Neural cell (in vitro differentiated cells): ENCODE results near the gene HS3ST2. TPM values are rescaled to one million over a fixed set of nuclear protein-coding genes. Genes with fewer than 3 reads are reported as not detected.

Experiments
- H2AFZ ChIP-seq: fragments of 200-600, 300-800 bp; sonication (generic), shearing (Covaris generic); 2 replicates; pipeline ENCODE4 v1.6.0; 2014; ENCODE audit warnings: low read depth, mild to moderate bottlenecking, antibody characterized with exemption, low read length, moderate library complexity
- H3F3A ChIP-seq: fragments of 200-600 bp; shearing (Covaris generic); 2 replicates; pipeline ENCODE4 v1.6.1; 2016; ENCODE audit warnings: mild to moderate bottlenecking, moderate library complexity, mixed read lengths, antibody characterized with exemption, low read length; ENCODE audit not compliant: insufficient read depth, poor library complexity, severe bottlenecking
- H3K27ac ChIP-seq: fragments of 200-600, 300-800 bp; sonication (generic), shearing (Covaris generic); 2 replicates; pipeline ENCODE4 v1.5.1; 2014; ENCODE audit warnings: mild to moderate bottlenecking, low read length, moderate library complexity
- H3K27me3 ChIP-seq: fragments of 300-800, 200-600 bp; sonication (generic), shearing (Covaris generic); 2 replicates; pipeline ENCODE4 v1.6.0; 2014; ENCODE audit warnings: mild to moderate bottlenecking, low read depth, low read length, moderate library complexity; ENCODE audit not compliant: insufficient read depth
- H3K36me3 ChIP-seq: fragments of 300-800, 200-600 bp; sonication (generic), shearing (Covaris generic); 2 replicates; pipeline ENCODE4 v1.5.1; 2014; ENCODE audit warnings: mild to moderate bottlenecking, antibody characterized with exemption, low read length, moderate library complexity; ENCODE audit not compliant: insufficient read depth
- H3K4me2 ChIP-seq: fragments of 300-800, 200-600 bp; sonication (generic), shearing (Covaris generic); 2 replicates; pipeline ENCODE4 v1.6.0; 2014; ENCODE audit warnings: mild to moderate bottlenecking, low read length
- H3K4me3 ChIP-seq: fragments of 300-800, 200-600 bp; sonication (generic), shearing (Covaris generic); 2 replicates; pipeline ENCODE4 v1.5.1; 2014; ENCODE audit warnings: mild to moderate bottlenecking, low read length, moderate library complexity
- H3K79me2 ChIP-seq: fragments of 200-600 bp; shearing (Covaris generic); replicated peaks from 2 replicates; pipeline ENCODE4 v1.6.0; 2014; ENCODE audit warnings: mild to moderate bottlenecking, low read length, moderate library complexity; ENCODE audit not compliant: insufficient read depth
- H3K9ac ChIP-seq: fragments of 300-800, 200-600 bp; sonication (generic), shearing (Covaris generic); 2 replicates; pipeline ENCODE4 v1.6.1; 2016; ENCODE audit warnings: mild to moderate bottlenecking, low read length, mixed read lengths
- H3K9me2 ChIP-seq: fragments of 200-600 bp; shearing (Covaris generic); 2 replicates; pipeline ENCODE4 v1.6.1; 2016; ENCODE audit warnings: mild to moderate bottlenecking, low read length, mixed read lengths; ENCODE audit not compliant: insufficient read depth
- H3K9me3 ChIP-seq: fragments of 200-600, 300-800 bp; sonication (generic), shearing (Covaris generic); 2 replicates; pipeline ENCODE4 v1.6.1; 2016; ENCODE audit warnings: mild to moderate bottlenecking, mixed run types, low read length, moderate library complexity, mixed read lengths
- H4K20me1 ChIP-seq: fragments of 200-600 bp; shearing (Covaris generic); 2 replicates; pipeline ENCODE4 v1.6.1; 2016; ENCODE audit warnings: mild to moderate bottlenecking, mixed run types; ENCODE audit not compliant: insufficient read depth
- EP300 ChIP-seq: fragments of 450-650 bp; conservative IDR thresholded peaks from 2 replicates; pipeline ENCODE4 v1.6.1; 2014; ENCODE audit warnings: antibody characterized with exemption, mild to moderate bottlenecking, moderate library complexity; ENCODE audit not compliant: poor library complexity, severe bottlenecking
- EZH2 ChIP-seq: fragments of 200-600, 300-800 bp; shearing (Covaris generic), sonication (generic); IDR thresholded peaks from 2 replicates; pipeline ENCODE4 v1.6.1; 2014; ENCODE audit warnings: antibody characterized with exemption, low read length, borderline replicate concordance, mild to moderate bottlenecking; ENCODE audit not compliant: insufficient read depth, poor library complexity, severe bottlenecking
- MXI1 ChIP-seq: fragments of 450-650 bp; conservative IDR thresholded peaks from 2 replicates; pipeline ENCODE4 v1.6.1; 2014; ENCODE audit warnings: antibody characterized with exemption, mild to moderate bottlenecking; ENCODE audit not compliant: poor library complexity, severe bottlenecking
- POLR2AphosphoS5 ChIP-seq: IDR thresholded peaks from 2 replicates; pipeline ENCODE4 v1.6.1; 2012
- RAD21 ChIP-seq: fragments of 450-650 bp; conservative IDR thresholded peaks from 2 replicates; pipeline ENCODE4 v1.6.1; 2014; ENCODE audit warnings: antibody characterized with exemption, mild to moderate bottlenecking, moderate library complexity
- SMC3 ChIP-seq: fragments of 450-650 bp; conservative IDR thresholded peaks from 2 replicates; pipeline ENCODE4 v1.6.1; 2014; ENCODE audit warnings: antibody characterized with exemption, mild to moderate bottlenecking, moderate library complexity; ENCODE audit not compliant: poor library complexity
- TAF1 ChIP-seq: IDR thresholded peaks from 2 replicates; pipeline ENCODE4 v1.6.1; 2012; ENCODE audit warnings: low read depth
- polyA plus RNA-seq: library from polyadenylated mRNA; depleted of rRNA; stranded (reverse); fragments of >200 nt; gene quantifications from 2 replicates; pipeline ENCODE4 v1.2.3, GENCODE V29; 2014
- TF ChIP-seq, protein P1 (sequence below): IDR thresholded peaks from 2 replicates; pipeline ENCODE4 v1.6.1; 2012; ENCODE audit warnings: borderline replicate concordance
- TF ChIP-seq, protein P2 (sequence below): fragments of 450-650 bp; IDR thresholded peaks from 2 replicates; pipeline ENCODE4 v1.5.1; 2014; ENCODE audit warnings: antibody characterized with exemption, mild to moderate bottlenecking, moderate library complexity; ENCODE audit not compliant: poor library complexity, severe bottlenecking

The HS3ST2 gene
- polyA plus RNA-seq, 1 donor from 2014 or later, result 3.0 TPM

DNA sequence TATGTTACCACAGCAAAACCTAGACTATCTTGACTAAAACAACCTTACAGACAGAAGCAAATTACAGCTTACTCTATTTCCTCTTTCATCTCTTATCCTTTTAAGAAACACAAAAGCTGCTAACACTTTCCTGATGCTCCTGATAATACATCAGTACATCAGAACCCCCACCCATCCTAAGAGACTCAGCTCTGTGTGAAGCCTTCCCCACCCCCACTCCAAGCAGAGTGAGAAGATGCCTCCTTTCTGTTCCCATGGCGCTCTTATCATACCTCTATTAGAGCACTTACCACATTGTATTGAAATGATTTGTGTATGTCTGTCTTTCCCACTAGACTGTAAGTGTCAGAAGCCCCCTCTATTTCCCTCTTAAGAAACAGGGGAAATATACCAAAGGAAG is 42.4 kb upstream of the HS3ST2 start:
- Histone ChIP-seq H3K9ac (no peak overlapping the region), H3K27ac (peak overlapping the region; percentile 53), H4K20me1 (no peaks in the 10 kb centered on the region), H3K4me3 (no peak overlapping the region), H3K4me2 (no peak overlapping the region), H3K36me3 (no peaks in the 10 kb centered on the region), H2AFZ (no peak overlapping the region), H3K9me2 (no peaks in the 10 kb centered on the region), H3K27me3 (no peaks in the 10 kb centered on the region), H3K79me2 (no peaks in the 10 kb centered on the region), H3K9me3 (no peaks in the 10 kb centered on the region), H3F3A (no peaks in the 10 kb centered on the region)
- no peak for TF ChIP-seq MXI1
- no peak for TF ChIP-seq SMC3
- peak; percentile 39 for TF ChIP-seq POLR2AphosphoS5
- TF ChIP-seq, protein P1, sequence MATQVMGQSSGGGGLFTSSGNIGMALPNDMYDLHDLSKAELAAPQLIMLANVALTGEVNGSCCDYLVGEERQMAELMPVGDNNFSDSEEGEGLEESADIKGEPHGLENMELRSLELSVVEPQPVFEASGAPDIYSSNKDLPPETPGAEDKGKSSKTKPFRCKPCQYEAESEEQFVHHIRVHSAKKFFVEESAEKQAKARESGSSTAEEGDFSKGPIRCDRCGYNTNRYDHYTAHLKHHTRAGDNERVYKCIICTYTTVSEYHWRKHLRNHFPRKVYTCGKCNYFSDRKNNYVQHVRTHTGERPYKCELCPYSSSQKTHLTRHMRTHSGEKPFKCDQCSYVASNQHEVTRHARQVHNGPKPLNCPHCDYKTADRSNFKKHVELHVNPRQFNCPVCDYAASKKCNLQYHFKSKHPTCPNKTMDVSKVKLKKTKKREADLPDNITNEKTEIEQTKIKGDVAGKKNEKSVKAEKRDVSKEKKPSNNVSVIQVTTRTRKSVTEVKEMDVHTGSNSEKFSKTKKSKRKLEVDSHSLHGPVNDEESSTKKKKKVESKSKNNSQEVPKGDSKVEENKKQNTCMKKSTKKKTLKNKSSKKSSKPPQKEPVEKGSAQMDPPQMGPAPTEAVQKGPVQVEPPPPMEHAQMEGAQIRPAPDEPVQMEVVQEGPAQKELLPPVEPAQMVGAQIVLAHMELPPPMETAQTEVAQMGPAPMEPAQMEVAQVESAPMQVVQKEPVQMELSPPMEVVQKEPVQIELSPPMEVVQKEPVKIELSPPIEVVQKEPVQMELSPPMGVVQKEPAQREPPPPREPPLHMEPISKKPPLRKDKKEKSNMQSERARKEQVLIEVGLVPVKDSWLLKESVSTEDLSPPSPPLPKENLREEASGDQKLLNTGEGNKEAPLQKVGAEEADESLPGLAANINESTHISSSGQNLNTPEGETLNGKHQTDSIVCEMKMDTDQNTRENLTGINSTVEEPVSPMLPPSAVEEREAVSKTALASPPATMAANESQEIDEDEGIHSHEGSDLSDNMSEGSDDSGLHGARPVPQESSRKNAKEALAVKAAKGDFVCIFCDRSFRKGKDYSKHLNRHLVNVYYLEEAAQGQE, result no peak
- no peak for TF ChIP-seq RAD21
- TF ChIP-seq EP300, result peak; percentile 31
- no peak for TF ChIP-seq TAF1
- TF ChIP-seq, protein P2, sequence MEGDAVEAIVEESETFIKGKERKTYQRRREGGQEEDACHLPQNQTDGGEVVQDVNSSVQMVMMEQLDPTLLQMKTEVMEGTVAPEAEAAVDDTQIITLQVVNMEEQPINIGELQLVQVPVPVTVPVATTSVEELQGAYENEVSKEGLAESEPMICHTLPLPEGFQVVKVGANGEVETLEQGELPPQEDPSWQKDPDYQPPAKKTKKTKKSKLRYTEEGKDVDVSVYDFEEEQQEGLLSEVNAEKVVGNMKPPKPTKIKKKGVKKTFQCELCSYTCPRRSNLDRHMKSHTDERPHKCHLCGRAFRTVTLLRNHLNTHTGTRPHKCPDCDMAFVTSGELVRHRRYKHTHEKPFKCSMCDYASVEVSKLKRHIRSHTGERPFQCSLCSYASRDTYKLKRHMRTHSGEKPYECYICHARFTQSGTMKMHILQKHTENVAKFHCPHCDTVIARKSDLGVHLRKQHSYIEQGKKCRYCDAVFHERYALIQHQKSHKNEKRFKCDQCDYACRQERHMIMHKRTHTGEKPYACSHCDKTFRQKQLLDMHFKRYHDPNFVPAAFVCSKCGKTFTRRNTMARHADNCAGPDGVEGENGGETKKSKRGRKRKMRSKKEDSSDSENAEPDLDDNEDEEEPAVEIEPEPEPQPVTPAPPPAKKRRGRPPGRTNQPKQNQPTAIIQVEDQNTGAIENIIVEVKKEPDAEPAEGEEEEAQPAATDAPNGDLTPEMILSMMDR, result no peak
- TF ChIP-seq EZH2, result no peak

DNA sequence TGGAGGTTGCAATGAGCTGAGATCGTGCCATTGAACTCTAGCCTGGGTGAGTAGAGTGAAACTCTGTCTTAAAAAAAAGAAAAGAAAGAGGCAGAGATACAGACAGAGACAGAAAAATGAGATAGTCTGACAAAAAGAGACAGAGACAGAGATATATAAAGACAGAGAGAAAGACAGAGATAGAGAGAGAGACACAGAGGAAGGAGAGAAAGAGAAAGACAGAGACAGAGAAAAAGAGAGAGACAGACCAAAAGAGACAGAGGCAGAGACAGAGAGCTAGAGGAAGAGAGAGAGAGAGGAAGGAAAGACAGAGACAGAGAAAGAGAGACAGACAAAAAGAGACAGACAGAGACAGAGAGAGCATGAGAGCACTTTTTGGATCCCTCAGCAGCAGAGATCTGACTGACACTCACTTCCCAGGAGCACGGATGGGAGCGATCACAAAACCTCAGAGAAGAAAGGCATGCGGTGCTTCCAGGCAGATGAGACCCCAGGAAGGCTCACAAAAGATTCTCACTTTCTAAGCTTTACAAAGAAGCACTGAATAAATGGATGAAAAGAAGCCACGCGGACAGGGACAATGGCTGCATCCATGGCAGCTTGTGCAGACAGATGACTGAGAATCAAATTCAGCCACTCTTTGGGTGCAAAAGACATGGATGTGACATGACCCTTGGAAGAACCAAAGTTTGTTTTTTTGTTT is 38.6 kb upstream of the HS3ST2 start:
- H3K9me3 ChIP-seq, result no peaks in the 10 kb centered on the region
- no peaks in the 10 kb centered on the region for H3K9me2 ChIP-seq
- no peaks in the 10 kb centered on the region for H3F3A ChIP-seq
- no peaks in the 10 kb centered on the region for H3K27me3 ChIP-seq
- H2AFZ ChIP-seq, result no peak overlapping the region
- H3K79me2 ChIP-seq, result no peaks in the 10 kb centered on the region
- H3K36me3 ChIP-seq, result no peaks in the 10 kb centered on the region
- no peak overlapping the region for H3K4me3 ChIP-seq
- no peak overlapping the region for H3K4me2 ChIP-seq
- TF ChIP-seq RAD21 (no peak), EZH2 (no peak), EP300 (no peak), SMC3 (no peak), MXI1 (no peak), POLR2AphosphoS5 (no peak), TAF1 (no peak)
- TF ChIP-seq, protein P2, result no peak
- TF ChIP-seq, protein P1, result no peak
- no peak overlapping the region for H3K9ac ChIP-seq
- H4K20me1 ChIP-seq, result no peaks in the 10 kb centered on the region
- no peak overlapping the region for H3K27ac ChIP-seq
